Effector memory CD4-positive, alpha-beta T cell (primary cell): ENCODE data around the gene CNTNAP4.

Experiments
- DNase-seq, 3 donors: peaks; one replicate each; pipeline ENCODE4 v3.0.0-alpha.2; 2020
- H3K27ac ChIP-seq: 2 replicates; pipeline ENCODE4 v1.7.0; 2013; ENCODE audit warnings: mild to moderate bottlenecking, low read length, moderate library complexity; ENCODE audit not compliant: insufficient read depth, poor library complexity, severe bottlenecking
- H3K27me3 ChIP-seq: replicated peaks from 2 replicates; pipeline ENCODE4 v1.7.0; 2013; ENCODE audit warnings: mild to moderate bottlenecking, low read length; ENCODE audit not compliant: insufficient read depth, control insufficient read depth, poor library complexity, severe bottlenecking
- H3K36me3 ChIP-seq: 2 replicates; pipeline ENCODE4 v1.7.0; 2013; ENCODE audit warnings: mild to moderate bottlenecking, low read length, moderate library complexity; ENCODE audit not compliant: control insufficient read depth, insufficient read depth
- H3K4me1 ChIP-seq: 2 replicates; pipeline ENCODE4 v1.7.0; 2013; ENCODE audit warnings: low read length, mild to moderate bottlenecking; ENCODE audit not compliant: control insufficient read depth, insufficient read depth, poor library complexity, severe bottlenecking
- H3K4me3 ChIP-seq: 2 replicates; pipeline ENCODE4 v1.7.0; 2013; ENCODE audit warnings: low read length, low read depth, mild to moderate bottlenecking; ENCODE audit not compliant: insufficient read depth, poor library complexity, severe bottlenecking
- H3K9me3 ChIP-seq: 2 replicates; pipeline ENCODE4 v1.7.0; 2013; ENCODE audit warnings: mild to moderate bottlenecking, low read length, moderate library complexity; ENCODE audit not compliant: control insufficient read depth
- total RNA-seq, 3 donors: gene quantifications; one replicate each; lab custom pipeline; 2026; lab: John Stamatoyannopoulos, UW

Gene CNTNAP4
- 0 reads per million in 3 donors for total RNA-seq

- no peaks in the 10 kb centered on the region for H3K9me3 ChIP-seq
- no peak within 1 kb of the TSS for H3K4me3 ChIP-seq
- no peak for DNase-seq
- H3K36me3 ChIP-seq, result no peaks in the 10 kb centered on the region
- H3K27ac ChIP-seq, result no peak within 1 kb of the TSS
- H3K27me3 ChIP-seq, result no peaks in the 10 kb centered on the region
- H3K4me1 ChIP-seq, result no peaks in the 10 kb centered on the region
Measured at GRCh38 chr16:76276745-76277438, at the start of gene CNTNAP4. TSS of gene CNTNAP4 (plus strand) at chr16:76277401. CDS start at chr16:76277663, 262 bp downstream.

GRCh38 chr16:76228546-76229146, 48.6 kb upstream of the CNTNAP4 start:
- no peak for DNase-seq
- H3K9me3 ChIP-seq, result no peaks in the 10 kb centered on the region
- H3K27ac ChIP-seq, result no peak overlapping the region
- no peaks in the 10 kb centered on the region for H3K36me3 ChIP-seq
- H3K4me1 ChIP-seq, result no peaks in the 10 kb centered on the region
- no peaks in the 10 kb centered on the region for H3K27me3 ChIP-seq
- no peak overlapping the region for H3K4me3 ChIP-seq

GRCh38 chr16:76232704-76233103, 44.5 kb upstream of the CNTNAP4 start:
- Histone ChIP-seq H3K9me3 (no peaks in the 10 kb centered on the region), H3K4me3 (no peak overlapping the region), H3K27ac (no peak overlapping the region), H3K4me1 (no peaks in the 10 kb centered on the region), H3K27me3 (no peaks in the 10 kb centered on the region), H3K36me3 (no peaks in the 10 kb centered on the region)
- DNase-seq, result no peak

- Histone ChIP-seq H3K36me3 (no peaks in the 10 kb centered on the region), H3K27me3 (no peaks in the 10 kb centered on the region), H3K9me3 (no peaks in the 10 kb centered on the region), H3K27ac (no peak overlapping the region), H3K4me3 (no peak overlapping the region), H3K4me1 (no peaks in the 10 kb centered on the region)
- no peak for DNase-seq
Measured at GRCh38 chr16:76235025-76235424, 42.2 kb upstream of the CNTNAP4 start.

GRCh38 chr16:76235426-76235825, 41.8 kb upstream of the CNTNAP4 start:
- H3K9me3 ChIP-seq, result no peaks in the 10 kb centered on the region
- H3K4me3 ChIP-seq, result no peak overlapping the region
- H3K4me1 ChIP-seq, result no peaks in the 10 kb centered on the region
- H3K27ac ChIP-seq, result no peak overlapping the region
- no peaks in the 10 kb centered on the region for H3K27me3 ChIP-seq
- H3K36me3 ChIP-seq, result no peaks in the 10 kb centered on the region
- no peak for DNase-seq

GRCh38 chr16:76237471-76237870, 39.7 kb upstream of the CNTNAP4 start:
- Histone ChIP-seq H3K9me3 (no peaks in the 10 kb centered on the region), H3K36me3 (no peaks in the 10 kb centered on the region), H3K27me3 (no peaks in the 10 kb centered on the region), H3K27ac (no peak overlapping the region), H3K4me3 (no peak overlapping the region), H3K4me1 (no peaks in the 10 kb centered on the region)
- DNase-seq, result no peak

- DNase-seq, result no peak
- Histone ChIP-seq H3K9me3 (no peaks in the 10 kb centered on the region), H3K4me3 (no peak overlapping the region), H3K36me3 (no peaks in the 10 kb centered on the region), H3K4me1 (no peaks in the 10 kb centered on the region), H3K27ac (no peak overlapping the region), H3K27me3 (no peaks in the 10 kb centered on the region)
Measured at GRCh38 chr16:76241755-76242154, 35.4 kb upstream of the CNTNAP4 start.

- Histone ChIP-seq H3K36me3 (no peaks in the 10 kb centered on the region), H3K4me3 (no peak overlapping the region), H3K27me3 (no peaks in the 10 kb centered on the region), H3K9me3 (no peaks in the 10 kb centered on the region), H3K27ac (no peak overlapping the region), H3K4me1 (no peaks in the 10 kb centered on the region)
- DNase-seq, result no peak
Measured at GRCh38 chr16:76243620-76244019, 33.6 kb upstream of the CNTNAP4 start.

GRCh38 chr16:76246587-76246986, 30.6 kb upstream of the CNTNAP4 start:
- no peaks in the 10 kb centered on the region for H3K4me1 ChIP-seq
- no peaks in the 10 kb centered on the region for H3K36me3 ChIP-seq
- no peaks in the 10 kb centered on the region for H3K27me3 ChIP-seq
- H3K9me3 ChIP-seq, result no peaks in the 10 kb centered on the region
- no peak overlapping the region for H3K27ac ChIP-seq
- no peak overlapping the region for H3K4me3 ChIP-seq
- DNase-seq, result no peak

- H3K36me3 ChIP-seq, result no peaks in the 10 kb centered on the region
- no peaks in the 10 kb centered on the region for H3K27me3 ChIP-seq
- no peak overlapping the region for H3K4me3 ChIP-seq
- no peaks in the 10 kb centered on the region for H3K4me1 ChIP-seq
- H3K27ac ChIP-seq, result no peak overlapping the region
- no peak for DNase-seq
- H3K9me3 ChIP-seq, result no peaks in the 10 kb centered on the region
Measured at GRCh38 chr16:76265434-76266045, 11.7 kb upstream of the CNTNAP4 start.
